GM21737 (cell line): ENCODE data around the gene UBE2L5.

Experiments
- ATAC-seq: cut with Tn5 transposase; IDR thresholded peaks from one replicate; pipeline ENCODE4 v1.9.1; 2021; ENCODE audit warnings: mild to moderate bottlenecking, moderate library complexity; ENCODE audit not compliant: unreplicated experiment

The UBE2L5 gene

GRCh38 chr13:30404207-30404606 is 18.1 kb upstream of the UBE2L5 start:
- no peak for ATAC-seq

- ATAC-seq: no peak
Observed at GRCh38 chr13:30406779-30407416, 15.4 kb upstream of the UBE2L5 start.

- ATAC-seq: peak; percentile 88
Observed at GRCh38 chr13:30408319-30409101, 13.8 kb upstream of the UBE2L5 start.

GRCh38 chr13:30409886-30410704 is 12.2 kb upstream of the UBE2L5 start:
- ATAC-seq: no peak

- ATAC-seq: no peak
Observed at GRCh38 chr13:30410705-30411125, 11.6 kb upstream of the UBE2L5 start.

GRCh38 chr13:30412346-30412745 is 9.9 kb upstream of the UBE2L5 start:
- ATAC-seq: no peak

GRCh38 chr13:30413842-30414241 is 8.5 kb upstream of the UBE2L5 start:
- no peak for ATAC-seq

- ATAC-seq: peak; percentile 73
Observed at GRCh38 chr13:30415430-30416030, 6.8 kb upstream of the UBE2L5 start.

- ATAC-seq: no peak
Observed at GRCh38 chr13:30416471-30416870, 5.8 kb upstream of the UBE2L5 start.

GRCh38 chr13:30418075-30418716 is 4.1 kb upstream of the UBE2L5 start:
- no peak for ATAC-seq

- ATAC-seq: no peak
Observed at GRCh38 chr13:30418717-30419459, 3.4 kb upstream of the UBE2L5 start.

GRCh38 chr13:30421093-30422053 is 920 bp upstream of the UBE2L5 start:
- peak; percentile 45 for ATAC-seq

GRCh38 chr13:30423891-30424290 is 1.6 kb downstream of the UBE2L5 start:
- ATAC-seq: no peak

- ATAC-seq: no peak
Observed at GRCh38 chr13:30429235-30429634, 6.9 kb downstream of the UBE2L5 start.

GRCh38 chr13:30429721-30430694 is 7.7 kb downstream of the UBE2L5 start:
- ATAC-seq: peak; percentile 61

GRCh38 chr13:30431269-30431940 is 9.1 kb downstream of the UBE2L5 start:
- ATAC-seq: no peak

GRCh38 chr13:30435911-30436451 is 13.7 kb downstream of the UBE2L5 start:
- no peak for ATAC-seq
